Measurements from ENCODE around the gene CNGA1. TPM values are rescaled to one million over a fixed set of nuclear protein-coding genes. Genes with fewer than 3 reads are reported as not detected.
"Not testable (repeated sequence)": the region's sequence is repeated elsewhere in the genome, so short reads cannot be mapped to it uniquely, and the experiment has no call there.

CNGA1 gene
- total RNA-seq, 5 donors from 2014 or later (not counting 1 experiment from before 2014, with no cell fraction given): 0.54 TPM; not detected in 4

GRCh38 chr4:48017108-48017571, 659 bp upstream of the CNGA1 start:
- H3K27ac ChIP-seq (ENCODE audit: low read length): no peak overlapping the region
- POLR2A ChIA-PET: no interaction called here
- peak overlapping the region; percentile 62 to 74 for H3K4me3 ChIP-seq (ENCODE audit: control insufficient read depth in 1 of 2, extremely low read depth in 1 of 2, low read length in 1 of 2)
- no peak overlapping the region for H3K27ac Mint-ChIP-seq
- peaks cover 3 to 7% of the 10 kb centered on the region in 2 donors for H3K27me3 Mint-ChIP-seq
- H3K36me3 ChIP-seq (ENCODE audit: control insufficient read depth in 2 of 2, extremely low read depth in 1 of 2, insufficient read depth in 1 of 2, low read length in 1 of 2): no peaks in the 10 kb centered on the region
- peaks cover 10 to 15% (median 12%) of the 10 kb centered on the region in 3 donors for H3K4me1 Mint-ChIP-seq
- no peaks in the 10 kb centered on the region for H3K9me3 ChIP-seq
- H3K4me3 Mint-ChIP-seq: peak overlapping the region; percentile 83 to 85 (median 83)
- no peaks in the 10 kb centered on the region for H3K9me3 Mint-ChIP-seq
- peak; percentile 4 to 25 (median 14) for ATAC-seq (replicated peaks in 1 of 4)
- CTCF ChIA-PET: interaction anchor here (2.4 to 3.1 kb wide), 2 partner anchors 16 to 17 kb away, joined by 8 to 18 read pairs; no protein-coding TSS in a partner anchor
- peaks cover 7 to 20% of the 10 kb centered on the region in 2 experiments for H3K4me1 ChIP-seq (ENCODE audit: control insufficient read depth in 1 of 2, extremely low read depth in 1 of 2, insufficient read depth in 2 of 2, low read length in 2 of 2)
- peaks cover 10 to 21% of the 10 kb centered on the region in 2 experiments for H3K27me3 ChIP-seq (replicated peaks in 1 of 2; ENCODE audit: control insufficient read depth in 2 of 2, extremely low read depth in 1 of 2, insufficient read depth in 2 of 2, low read length in 1 of 2)
- no peaks in the 10 kb centered on the region for H3K36me3 Mint-ChIP-seq
- 5% methylated on average over 32 of the region's 35 CpGs for WGBS (ENCODE audit: insufficient coverage)
- peak in 6 of 35 experiments; percentile 2 to 28 (median 8) for DNase-seq

- H3K36me3 Mint-ChIP-seq: no peaks in the 10 kb centered on the region
- DNase-seq (no peak), ATAC-seq (replicated peaks in 1 of 4) (no peak)
- WGBS (ENCODE audit: insufficient coverage): 100% methylated on average over 1 of the region's 5 CpGs
- peaks cover 8 to 13% (median 12%) of the 10 kb centered on the region in 3 donors for H3K4me1 Mint-ChIP-seq
- Histone ChIP-seq H3K4me1 (ENCODE audit: control insufficient read depth in 1 of 2, extremely low read depth in 1 of 2, insufficient read depth in 2 of 2, low read length in 2 of 2) (peaks cover 7 to 20% of the 10 kb centered on the region in 2 experiments), H3K27me3 (replicated peaks in 1 of 2; ENCODE audit: control insufficient read depth in 2 of 2, extremely low read depth in 1 of 2, insufficient read depth in 2 of 2, low read length in 1 of 2) (peaks cover 10 to 22% of the 10 kb centered on the region in 2 experiments), H3K4me3 (ENCODE audit: control insufficient read depth in 1 of 2, extremely low read depth in 1 of 2, low read length in 1 of 2) (no peak overlapping the region), H3K9me3 (no peaks in the 10 kb centered on the region), H3K27ac (ENCODE audit: low read length) (no peak overlapping the region), H3K36me3 (ENCODE audit: control insufficient read depth in 2 of 2, extremely low read depth in 1 of 2, insufficient read depth in 1 of 2, low read length in 1 of 2) (no peaks in the 10 kb centered on the region)
- POLR2A ChIA-PET: no interaction called here
- H3K27ac Mint-ChIP-seq: no peak overlapping the region
- CTCF ChIA-PET: no interaction called here
- H3K27me3 Mint-ChIP-seq: peaks cover under 1 to 14% of the 10 kb centered on the region in 2 donors
- peak overlapping the region; percentile 83 to 85 (median 83) for H3K4me3 Mint-ChIP-seq
- no peaks in the 10 kb centered on the region for H3K9me3 Mint-ChIP-seq
Measured at GRCh38 chr4:48015678-48016077, 803 bp downstream of the CNGA1 start.

GRCh38 chr4:48015216-48015615, 1.3 kb downstream of the CNGA1 start:
- Mint-ChIP-seq H3K4me1 (peaks cover 8 to 13% (median 12%) of the 10 kb centered on the region in 3 donors), H3K4me3 (no peak overlapping the region), H3K27me3 (peaks cover 3 to 17% of the 10 kb centered on the region in 2 donors), H3K27ac (no peak overlapping the region), H3K36me3 (no peaks in the 10 kb centered on the region), H3K9me3 (no peaks in the 10 kb centered on the region)
- ChIA-PET CTCF (no interaction called here), POLR2A (interaction anchor here in 1 of 2 donors (0.6 kb wide), 1 partner anchor 19 kb away, joined by 4 read pairs; no protein-coding TSS in a partner anchor)
- ATAC-seq (replicated peaks in 1 of 4): no peak
- no peaks in the 10 kb centered on the region for H3K36me3 ChIP-seq (ENCODE audit: control insufficient read depth in 2 of 2, extremely low read depth in 1 of 2, insufficient read depth in 1 of 2, low read length in 1 of 2)
- H3K4me1 ChIP-seq (ENCODE audit: control insufficient read depth in 1 of 2, extremely low read depth in 1 of 2, insufficient read depth in 2 of 2, low read length in 2 of 2): peaks cover 7 to 20% of the 10 kb centered on the region in 2 experiments
- H3K4me3 ChIP-seq (ENCODE audit: control insufficient read depth in 1 of 2, extremely low read depth in 1 of 2, low read length in 1 of 2): no peak overlapping the region
- no peak for DNase-seq
- no peaks in the 10 kb centered on the region for H3K9me3 ChIP-seq
- 100% methylated on average over 1 of the region's 4 CpGs for WGBS (ENCODE audit: insufficient coverage)
- no peak overlapping the region for H3K27ac ChIP-seq (ENCODE audit: low read length)
- H3K27me3 ChIP-seq (replicated peaks in 1 of 2; ENCODE audit: control insufficient read depth in 2 of 2, extremely low read depth in 1 of 2, insufficient read depth in 2 of 2, low read length in 1 of 2): peaks cover 10 to 24% of the 10 kb centered on the region in 2 experiments

- H3K27me3 ChIP-seq (replicated peaks in 1 of 2; ENCODE audit: control insufficient read depth in 2 of 2, extremely low read depth in 1 of 2, insufficient read depth in 2 of 2, low read length in 1 of 2): peaks cover 4 to 31% of the 10 kb centered on the region in 2 experiments
- ATAC-seq (replicated peaks in 1 of 4) (no peak), DNase-seq (no peak)
- no CpG with 5 or more reads among the region's 3 CpGs for WGBS (ENCODE audit: insufficient coverage)
- no peaks in the 10 kb centered on the region for H3K9me3 Mint-ChIP-seq
- H3K4me1 ChIP-seq (ENCODE audit: control insufficient read depth in 1 of 2, extremely low read depth in 1 of 2, insufficient read depth in 2 of 2, low read length in 2 of 2): peaks cover 7 to 20% of the 10 kb centered on the region in 2 experiments
- H3K27ac Mint-ChIP-seq: no peak overlapping the region
- ChIA-PET POLR2A (no interaction called here), CTCF (no interaction called here)
- no peak overlapping the region for H3K4me3 Mint-ChIP-seq
- no peaks in the 10 kb centered on the region for H3K36me3 ChIP-seq (ENCODE audit: control insufficient read depth in 2 of 2, extremely low read depth in 1 of 2, insufficient read depth in 1 of 2, low read length in 1 of 2)
- H3K9me3 ChIP-seq: no peaks in the 10 kb centered on the region
- no peaks in the 10 kb centered on the region for H3K36me3 Mint-ChIP-seq
- peaks cover 8 to 13% (median 12%) of the 10 kb centered on the region in 3 donors for H3K4me1 Mint-ChIP-seq
- no peak overlapping the region for H3K27ac ChIP-seq (ENCODE audit: low read length)
- H3K4me3 ChIP-seq (ENCODE audit: control insufficient read depth in 1 of 2, extremely low read depth in 1 of 2, low read length in 1 of 2): no peak overlapping the region
- H3K27me3 Mint-ChIP-seq: peaks cover 3 to 17% of the 10 kb centered on the region in 2 donors
Measured at GRCh38 chr4:48012824-48013223, 3.7 kb downstream of the CNGA1 start.

GRCh38 chr4:48011722-48012121, 4.8 kb downstream of the CNGA1 start:
- no peak overlapping the region for H3K27ac ChIP-seq (ENCODE audit: low read length)
- POLR2A ChIA-PET: interaction anchor here in 1 of 2 donors (0.7 kb wide), 1 partner anchor 10 kb away, joined by 6 read pairs; no protein-coding TSS in a partner anchor

GRCh38 chr4:48010906-48011305, 5.6 kb downstream of the CNGA1 start:
- H3K4me3 ChIP-seq (ENCODE audit: control insufficient read depth in 1 of 2, extremely low read depth in 1 of 2, low read length in 1 of 2); DNase-seq; H3K4me1 ChIP-seq (ENCODE audit: control insufficient read depth in 1 of 2, extremely low read depth in 1 of 2, insufficient read depth in 2 of 2, low read length in 2 of 2); H3K4me1 Mint-ChIP-seq; H3K27ac ChIP-seq (ENCODE audit: low read length); H3K27ac Mint-ChIP-seq; ATAC-seq (replicated peaks in 1 of 4); H3K36me3 Mint-ChIP-seq; H3K4me3 Mint-ChIP-seq; POLR2A ChIA-PET; H3K9me3 ChIP-seq; H3K36me3 ChIP-seq (ENCODE audit: control insufficient read depth in 2 of 2, extremely low read depth in 1 of 2, insufficient read depth in 1 of 2, low read length in 1 of 2): not testable (repeated sequence)
- 90% methylated on average over 2 of the region's 6 CpGs for WGBS (ENCODE audit: insufficient coverage)
- peaks cover 3 to 17% of the 10 kb centered on the region in 2 donors for H3K27me3 Mint-ChIP-seq
- peaks cover 0 to 13% (median 4%) of the 10 kb centered on the region in 3 donors for H3K9me3 Mint-ChIP-seq
- H3K27me3 ChIP-seq (replicated peaks in 1 of 2; ENCODE audit: control insufficient read depth in 2 of 2, extremely low read depth in 1 of 2, insufficient read depth in 2 of 2, low read length in 1 of 2): peaks cover 2 to 15% of the 10 kb centered on the region in 2 experiments
- CTCF ChIA-PET: interaction anchor here in 1 of 2 donors (0.5 to 0.7 kb wide), 4 partner anchors 16 to 147 kb away, joined by 3 to 4 read pairs (median 3); no protein-coding TSS in a partner anchor

More at GRCh38 chr4:48011722-48012121, 4.8 kb downstream of the CNGA1 start:
- DNase-seq (no peak), ATAC-seq (replicated peaks in 1 of 4) (no peak)
- no peak overlapping the region for H3K4me3 Mint-ChIP-seq
- CTCF ChIA-PET: no interaction called here
- no peak overlapping the region for H3K27ac Mint-ChIP-seq
- H3K9me3 Mint-ChIP-seq: peaks cover 0 to 8% (median 0%) of the 10 kb centered on the region in 3 donors
- H3K27me3 Mint-ChIP-seq: peaks cover 3 to 17% of the 10 kb centered on the region in 2 donors
- peaks cover under 1% of the 10 kb centered on the region for H3K36me3 Mint-ChIP-seq
- Histone ChIP-seq H3K9me3 (no peaks in the 10 kb centered on the region), H3K27me3 (replicated peaks in 1 of 2; ENCODE audit: control insufficient read depth in 2 of 2, extremely low read depth in 1 of 2, insufficient read depth in 2 of 2, low read length in 1 of 2) (peaks cover 2 to 22% of the 10 kb centered on the region in 2 experiments), H3K4me1 (ENCODE audit: control insufficient read depth in 1 of 2, extremely low read depth in 1 of 2, insufficient read depth in 2 of 2, low read length in 2 of 2) (peaks cover 4 to 12% of the 10 kb centered on the region in 2 experiments), H3K4me3 (ENCODE audit: control insufficient read depth in 1 of 2, extremely low read depth in 1 of 2, low read length in 1 of 2) (no peak overlapping the region), H3K36me3 (ENCODE audit: control insufficient read depth in 2 of 2, extremely low read depth in 1 of 2, insufficient read depth in 1 of 2, low read length in 1 of 2) (no peaks in the 10 kb centered on the region)
- H3K4me1 Mint-ChIP-seq: peaks cover 5 to 9% (median 8%) of the 10 kb centered on the region in 3 donors
- 80% methylated on average over 1 of the region's 4 CpGs for WGBS (ENCODE audit: insufficient coverage)
